ENCODE data around the gene VSIG4.

The VSIG4 gene

DNA sequence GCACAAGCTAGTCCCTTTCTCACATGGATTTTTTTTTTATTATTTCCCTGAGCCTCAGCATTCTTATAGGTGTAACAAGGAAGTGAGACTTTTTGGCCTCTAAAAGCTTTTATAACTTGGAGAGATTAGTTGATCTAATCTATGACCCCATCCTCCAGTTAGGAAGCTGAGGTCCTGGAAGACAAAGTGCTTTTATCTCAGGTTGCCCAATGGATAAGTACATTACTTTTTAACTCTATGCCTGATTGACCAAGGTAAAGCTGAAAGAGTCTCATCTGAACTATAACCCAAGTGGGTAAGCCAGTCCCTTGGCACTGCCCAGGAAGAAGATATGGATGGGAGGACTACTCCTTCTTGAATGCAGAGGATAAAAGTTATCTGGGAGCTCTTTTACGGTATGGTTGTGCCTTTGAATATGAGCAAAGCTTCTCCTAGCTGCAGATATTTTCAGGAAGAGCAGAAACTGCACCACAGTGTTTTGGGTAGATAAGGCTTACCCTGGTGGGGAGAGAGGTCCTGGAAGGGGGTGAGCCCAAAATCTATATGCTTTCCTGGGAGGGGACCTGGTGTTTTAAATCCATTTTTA, 40.2 kb downstream of the VSIG4 start:
- H3K36me3 ChIP-seq (ENCODE audit: control insufficient read depth in 1 of 2, insufficient read depth in 2 of 2, low read length in 2 of 2), result no peaks in the 10 kb centered on the region
- H3K4me3 ChIP-seq (ENCODE audit: low read depth in 1 of 2, low read length in 2 of 2), result no peak overlapping the region
- no peak overlapping the region for H3K27ac ChIP-seq (ENCODE audit: low read depth, low read length)
- peaks cover 0 to under 1% of the 10 kb centered on the region in 2 donors for H3K4me1 ChIP-seq (ENCODE audit: control insufficient read depth in 1 of 2, insufficient read depth in 2 of 2, low read length in 2 of 2)
- H3K27me3 ChIP-seq (ENCODE audit: control insufficient read depth in 1 of 2, insufficient read depth in 2 of 2, low read length in 2 of 2), result no peaks in the 10 kb centered on the region
- H3K9ac ChIP-seq (ENCODE audit: low read depth in 1 of 2, low read length in 2 of 2), result no peak overlapping the region
- H3K9me3 ChIP-seq (ENCODE audit: control insufficient read depth in 1 of 2, low read length in 2 of 2), result no peaks in the 10 kb centered on the region

- no peak overlapping the region for H3K9ac ChIP-seq (ENCODE audit: low read depth in 1 of 2, low read length in 2 of 2)
- no peaks in the 10 kb centered on the region for H3K9me3 ChIP-seq (ENCODE audit: control insufficient read depth in 1 of 2, low read length in 2 of 2)
- H3K27me3 ChIP-seq (ENCODE audit: control insufficient read depth in 1 of 2, insufficient read depth in 2 of 2, low read length in 2 of 2), result no peaks in the 10 kb centered on the region
- no peaks in the 10 kb centered on the region for H3K36me3 ChIP-seq (ENCODE audit: control insufficient read depth in 1 of 2, insufficient read depth in 2 of 2, low read length in 2 of 2)
- no peaks in the 10 kb centered on the region for H3K4me1 ChIP-seq (ENCODE audit: control insufficient read depth in 1 of 2, insufficient read depth in 2 of 2, low read length in 2 of 2)
- no peak overlapping the region for H3K4me3 ChIP-seq (ENCODE audit: low read depth in 1 of 2, low read length in 2 of 2)
- no peak overlapping the region for H3K27ac ChIP-seq (ENCODE audit: low read depth, low read length)
These were observed 40.8 kb downstream of the VSIG4 start for GRCh38 chrX:65999029-65999562.

DNA sequence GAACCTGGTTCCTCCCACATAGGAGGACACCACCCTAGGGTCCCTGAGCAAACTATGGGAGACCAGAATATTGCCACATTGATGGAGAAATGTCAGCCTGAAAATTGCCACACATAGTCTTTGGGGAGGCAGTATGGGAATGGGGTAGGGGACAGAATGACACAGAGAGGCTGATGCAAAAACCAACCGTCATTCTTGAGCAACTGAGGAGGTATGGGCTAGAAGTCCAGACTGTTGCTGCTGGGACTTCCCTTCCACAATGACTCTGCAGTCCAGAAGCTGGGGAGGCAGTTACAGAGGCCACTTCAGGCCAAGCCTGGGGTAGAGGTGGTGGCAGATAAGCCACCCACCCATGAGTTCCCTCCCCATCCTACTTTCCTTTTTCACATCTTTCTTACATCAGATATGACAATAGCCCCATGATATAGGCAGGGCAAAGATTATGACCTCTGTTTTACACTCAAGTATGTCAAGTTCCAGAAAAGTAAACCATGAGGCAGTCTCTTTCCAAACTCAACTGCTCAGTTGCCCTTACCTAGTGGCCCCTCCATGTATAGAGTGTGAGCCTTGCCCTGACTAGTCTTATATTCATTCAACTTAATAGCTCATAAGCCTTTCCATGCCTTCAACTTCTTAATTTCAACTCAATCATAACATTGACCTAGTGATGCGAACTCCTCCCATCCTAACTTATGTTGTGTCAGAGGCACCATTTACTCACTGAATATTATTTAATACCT, 41.7 kb downstream of the VSIG4 start:
- Histone ChIP-seq H3K9ac (ENCODE audit: low read depth in 1 of 2, low read length in 2 of 2) (no peak overlapping the region), H3K9me3 (ENCODE audit: control insufficient read depth in 1 of 2, low read length in 2 of 2) (no peaks in the 10 kb centered on the region), H3K27ac (ENCODE audit: low read depth, low read length) (no peak overlapping the region), H3K4me3 (ENCODE audit: low read depth in 1 of 2, low read length in 2 of 2) (no peak overlapping the region), H3K4me1 (ENCODE audit: control insufficient read depth in 1 of 2, insufficient read depth in 2 of 2, low read length in 2 of 2) (no peaks in the 10 kb centered on the region), H3K27me3 (ENCODE audit: control insufficient read depth in 1 of 2, insufficient read depth in 2 of 2, low read length in 2 of 2) (no peaks in the 10 kb centered on the region), H3K36me3 (ENCODE audit: control insufficient read depth in 1 of 2, insufficient read depth in 2 of 2, low read length in 2 of 2) (no peaks in the 10 kb centered on the region)

DNA sequence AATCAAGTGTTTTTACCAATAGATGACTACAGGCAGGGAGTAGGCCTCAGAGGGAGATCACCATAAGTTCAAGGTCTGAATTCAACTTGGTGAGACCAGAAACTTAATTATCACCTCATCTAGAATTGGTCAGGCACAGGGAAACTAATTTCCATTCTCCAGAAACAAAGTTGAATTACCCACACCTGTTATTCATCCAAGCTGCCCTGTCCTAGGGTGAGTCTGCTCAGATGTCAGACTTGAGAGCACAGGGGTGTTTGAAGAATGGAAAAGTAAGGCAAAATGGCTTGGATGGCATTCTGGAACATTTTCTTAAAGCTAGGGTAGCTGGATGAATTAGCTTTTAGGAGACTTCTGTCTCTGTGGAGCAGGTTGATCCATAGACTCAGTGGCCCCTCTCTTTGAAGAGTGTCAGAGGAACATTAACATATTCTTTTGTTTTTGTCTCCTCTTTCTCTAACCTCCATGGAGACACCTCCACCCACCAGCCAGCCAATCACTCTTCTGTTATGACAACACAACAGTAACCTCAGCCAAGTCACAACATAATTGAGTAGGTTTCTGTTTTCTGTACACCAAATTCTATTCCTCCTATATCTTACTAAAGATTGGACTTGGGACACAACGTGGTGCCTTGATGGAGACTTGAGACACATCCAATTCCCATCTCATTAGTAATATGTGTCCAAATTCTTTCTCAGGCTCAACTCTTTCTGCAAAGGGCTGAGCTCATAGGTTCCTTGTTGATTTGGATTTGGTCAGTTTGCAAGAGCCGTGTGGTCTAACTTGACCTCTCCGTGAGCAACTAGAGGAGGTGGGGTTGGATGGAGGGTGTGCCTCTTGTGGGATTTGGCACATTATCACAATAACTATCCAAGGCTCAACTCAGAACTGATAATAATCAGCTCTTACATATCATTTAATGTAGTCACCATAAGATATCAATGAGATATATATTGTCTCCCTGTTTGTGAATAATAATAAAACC, 45.1 kb downstream of the VSIG4 start:
- H3K36me3 ChIP-seq (ENCODE audit: control insufficient read depth in 1 of 2, insufficient read depth in 2 of 2, low read length in 2 of 2), result no peaks in the 10 kb centered on the region
- H3K4me1 ChIP-seq (ENCODE audit: control insufficient read depth in 1 of 2, insufficient read depth in 2 of 2, low read length in 2 of 2), result no peaks in the 10 kb centered on the region
- H3K9ac ChIP-seq (ENCODE audit: low read depth in 1 of 2, low read length in 2 of 2), result no peak overlapping the region
- no peaks in the 10 kb centered on the region for H3K27me3 ChIP-seq (ENCODE audit: control insufficient read depth in 1 of 2, insufficient read depth in 2 of 2, low read length in 2 of 2)
- no peaks in the 10 kb centered on the region for H3K9me3 ChIP-seq (ENCODE audit: control insufficient read depth in 1 of 2, low read length in 2 of 2)
- H3K27ac ChIP-seq (ENCODE audit: low read depth, low read length), result no peak overlapping the region
- H3K4me3 ChIP-seq (ENCODE audit: low read depth in 1 of 2, low read length in 2 of 2), result no peak overlapping the region

DNA sequence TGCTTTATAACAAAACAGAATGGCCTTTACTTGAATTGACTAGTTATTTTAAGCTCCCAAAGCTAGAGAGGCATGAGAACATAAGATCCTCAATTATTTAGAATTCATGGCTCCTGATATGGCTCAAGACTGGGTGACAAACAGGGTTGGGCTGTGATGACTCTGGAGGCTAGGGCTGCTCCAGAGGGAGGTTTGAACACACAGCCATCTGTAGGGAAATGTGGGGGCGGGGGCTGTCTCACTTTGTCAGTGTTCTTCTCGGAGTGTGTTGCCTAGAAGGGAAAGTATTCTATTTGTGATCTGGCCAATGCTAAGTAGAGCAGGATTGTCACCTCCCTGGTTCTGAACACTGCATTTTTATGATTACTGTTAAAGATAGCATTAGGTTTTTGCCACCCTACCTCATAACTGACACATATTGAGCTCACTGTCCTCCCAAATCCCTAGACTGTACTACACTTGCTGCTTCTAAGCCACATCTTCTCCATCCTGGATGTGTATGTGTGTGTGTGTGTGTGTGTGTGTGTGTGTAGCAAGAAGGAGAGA, 45.9 kb downstream of the VSIG4 start:
- no peaks in the 10 kb centered on the region for H3K27me3 ChIP-seq (ENCODE audit: control insufficient read depth in 1 of 2, insufficient read depth in 2 of 2, low read length in 2 of 2)
- no peaks in the 10 kb centered on the region for H3K4me1 ChIP-seq (ENCODE audit: control insufficient read depth in 1 of 2, insufficient read depth in 2 of 2, low read length in 2 of 2)
- H3K4me3 ChIP-seq (ENCODE audit: low read depth in 1 of 2, low read length in 2 of 2), result no peak overlapping the region
- H3K36me3 ChIP-seq (ENCODE audit: control insufficient read depth in 1 of 2, insufficient read depth in 2 of 2, low read length in 2 of 2), result no peaks in the 10 kb centered on the region
- H3K9me3 ChIP-seq (ENCODE audit: control insufficient read depth in 1 of 2, low read length in 2 of 2), result no peaks in the 10 kb centered on the region
- H3K27ac ChIP-seq (ENCODE audit: low read depth, low read length), result no peak overlapping the region
- no peak overlapping the region for H3K9ac ChIP-seq (ENCODE audit: low read depth in 1 of 2, low read length in 2 of 2)

DNA sequence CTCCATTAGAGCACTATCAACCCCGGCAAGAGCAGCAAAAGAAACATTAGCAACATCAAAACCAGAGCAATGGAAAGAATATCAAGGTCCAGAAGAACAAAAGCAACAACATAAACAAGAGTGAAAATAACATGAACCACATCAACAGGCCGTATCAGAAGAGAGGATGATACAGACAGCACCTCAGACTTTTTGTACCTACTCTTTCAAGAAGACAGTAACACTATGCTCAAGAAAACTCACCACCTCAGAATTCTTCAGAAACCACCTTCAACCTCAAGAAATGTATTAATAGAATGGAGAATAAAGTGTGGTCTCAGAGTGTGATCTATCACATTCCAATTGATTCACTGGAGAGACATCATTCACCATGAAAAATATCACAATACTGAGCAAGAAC, 46.5 kb downstream of the VSIG4 start:
- H3K9me3 ChIP-seq (ENCODE audit: control insufficient read depth in 1 of 2, low read length in 2 of 2), result no peaks in the 10 kb centered on the region
- no peak overlapping the region for H3K27ac ChIP-seq (ENCODE audit: low read depth, low read length)
- H3K9ac ChIP-seq (ENCODE audit: low read depth in 1 of 2, low read length in 2 of 2), result no peak overlapping the region
- H3K4me1 ChIP-seq (ENCODE audit: control insufficient read depth in 1 of 2, insufficient read depth in 2 of 2, low read length in 2 of 2), result no peaks in the 10 kb centered on the region
- no peak overlapping the region for H3K4me3 ChIP-seq (ENCODE audit: low read depth in 1 of 2, low read length in 2 of 2)
- H3K27me3 ChIP-seq (ENCODE audit: control insufficient read depth in 1 of 2, insufficient read depth in 2 of 2, low read length in 2 of 2), result no peaks in the 10 kb centered on the region
- H3K36me3 ChIP-seq (ENCODE audit: control insufficient read depth in 1 of 2, insufficient read depth in 2 of 2, low read length in 2 of 2), result no peaks in the 10 kb centered on the region

DNA sequence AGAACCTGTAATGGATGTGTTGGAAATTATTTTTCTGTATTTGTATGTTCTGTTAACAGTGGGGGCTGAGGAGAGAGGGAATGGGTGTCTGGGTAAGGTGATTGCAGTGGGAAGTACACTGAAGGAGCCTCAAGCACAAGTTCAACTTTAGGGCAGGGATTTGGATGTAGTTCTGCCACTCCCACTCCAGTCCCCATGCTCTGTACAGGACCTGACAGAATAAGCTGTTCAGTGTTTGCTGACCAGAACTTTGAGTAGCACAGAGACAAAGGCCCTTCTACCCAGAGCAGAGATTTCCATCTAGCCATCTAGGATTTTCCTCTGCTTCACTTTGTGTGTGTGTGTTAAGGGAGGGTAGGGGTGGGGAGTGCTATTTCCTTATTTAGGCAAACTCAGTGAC, 49.2 kb downstream of the VSIG4 start:
- Histone ChIP-seq H3K9ac (ENCODE audit: low read depth in 1 of 2, low read length in 2 of 2) (no peak overlapping the region), H3K36me3 (ENCODE audit: control insufficient read depth in 1 of 2, insufficient read depth in 2 of 2, low read length in 2 of 2) (no peaks in the 10 kb centered on the region), H3K27ac (ENCODE audit: low read depth, low read length) (no peak overlapping the region), H3K4me3 (ENCODE audit: low read depth in 1 of 2, low read length in 2 of 2) (no peak overlapping the region), H3K27me3 (ENCODE audit: control insufficient read depth in 1 of 2, insufficient read depth in 2 of 2, low read length in 2 of 2) (no peaks in the 10 kb centered on the region), H3K9me3 (ENCODE audit: control insufficient read depth in 1 of 2, low read length in 2 of 2) (no peaks in the 10 kb centered on the region), H3K4me1 (ENCODE audit: control insufficient read depth in 1 of 2, insufficient read depth in 2 of 2, low read length in 2 of 2) (no peaks in the 10 kb centered on the region)

- no peaks in the 10 kb centered on the region for H3K4me1 ChIP-seq (ENCODE audit: control insufficient read depth in 1 of 2, insufficient read depth in 2 of 2, low read length in 2 of 2)
- no peak overlapping the region for H3K9ac ChIP-seq (ENCODE audit: low read depth in 1 of 2, low read length in 2 of 2)
- no peaks in the 10 kb centered on the region for H3K27me3 ChIP-seq (ENCODE audit: control insufficient read depth in 1 of 2, insufficient read depth in 2 of 2, low read length in 2 of 2)
- no peaks in the 10 kb centered on the region for H3K9me3 ChIP-seq (ENCODE audit: control insufficient read depth in 1 of 2, low read length in 2 of 2)
- H3K4me3 ChIP-seq (ENCODE audit: low read depth in 1 of 2, low read length in 2 of 2), result no peak overlapping the region
- no peak overlapping the region for H3K27ac ChIP-seq (ENCODE audit: low read depth, low read length)
- no peaks in the 10 kb centered on the region for H3K36me3 ChIP-seq (ENCODE audit: control insufficient read depth in 1 of 2, insufficient read depth in 2 of 2, low read length in 2 of 2)
These were observed 52.1 kb downstream of the VSIG4 start for GRCh38 chrX:65987811-65988210.

DNA sequence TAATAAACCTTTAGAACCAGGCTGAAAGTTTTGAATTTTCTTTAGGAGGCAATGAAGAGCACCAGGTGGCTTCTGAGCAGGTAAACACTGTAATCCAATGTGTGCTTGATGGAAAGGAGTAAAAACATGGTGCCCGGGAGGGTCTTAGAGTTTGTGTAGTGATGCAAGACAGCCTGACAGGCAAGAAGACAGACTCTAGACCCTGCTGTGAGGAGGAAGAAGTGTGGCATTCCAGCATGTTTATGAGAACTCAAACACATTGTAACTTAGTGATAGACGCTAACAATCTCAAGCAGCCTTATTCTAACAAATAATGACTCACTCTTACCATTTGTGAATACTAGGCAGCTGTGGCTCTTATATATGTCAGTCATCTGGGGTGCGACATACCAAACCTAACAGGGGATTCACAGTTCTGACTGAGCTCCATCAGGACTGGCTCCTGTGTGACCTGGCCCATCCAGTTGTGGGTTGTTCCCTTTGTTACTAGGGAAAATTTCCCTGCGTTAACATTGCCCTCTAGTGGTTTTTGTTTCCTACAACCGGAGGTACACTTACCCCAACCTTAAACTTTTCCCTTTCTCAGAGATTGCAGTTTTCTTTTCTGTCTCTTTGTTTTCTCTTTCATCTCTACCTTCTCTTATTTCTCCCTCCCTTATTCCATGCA, 53.8 kb downstream of the VSIG4 start:
- H3K27me3 ChIP-seq (ENCODE audit: control insufficient read depth in 1 of 2, insufficient read depth in 2 of 2, low read length in 2 of 2), result no peaks in the 10 kb centered on the region
- no peaks in the 10 kb centered on the region for H3K36me3 ChIP-seq (ENCODE audit: control insufficient read depth in 1 of 2, insufficient read depth in 2 of 2, low read length in 2 of 2)
- no peak overlapping the region for H3K27ac ChIP-seq (ENCODE audit: low read depth, low read length)
- no peaks in the 10 kb centered on the region for H3K4me1 ChIP-seq (ENCODE audit: control insufficient read depth in 1 of 2, insufficient read depth in 2 of 2, low read length in 2 of 2)
- H3K9ac ChIP-seq (ENCODE audit: low read depth in 1 of 2, low read length in 2 of 2), result no peak overlapping the region
- H3K4me3 ChIP-seq (ENCODE audit: low read depth in 1 of 2, low read length in 2 of 2), result no peak overlapping the region
- no peaks in the 10 kb centered on the region for H3K9me3 ChIP-seq (ENCODE audit: control insufficient read depth in 1 of 2, low read length in 2 of 2)
